NCI-H82 treated with DMSO at 0.1 percent for 48 hours (cell line): Measurements from ENCODE around the gene SLFN13.
"Not testable (repeated sequence)": the region's sequence is repeated elsewhere in the genome, so short reads cannot be mapped to it uniquely, and the experiment has no call there.

Source experiments
- DNase-seq: peaks from one replicate; lab custom pipeline; 2025; ENCODE audit not compliant: unreplicated experiment; lab: John Stamatoyannopoulos, UW

The SLFN13 gene

DNA sequence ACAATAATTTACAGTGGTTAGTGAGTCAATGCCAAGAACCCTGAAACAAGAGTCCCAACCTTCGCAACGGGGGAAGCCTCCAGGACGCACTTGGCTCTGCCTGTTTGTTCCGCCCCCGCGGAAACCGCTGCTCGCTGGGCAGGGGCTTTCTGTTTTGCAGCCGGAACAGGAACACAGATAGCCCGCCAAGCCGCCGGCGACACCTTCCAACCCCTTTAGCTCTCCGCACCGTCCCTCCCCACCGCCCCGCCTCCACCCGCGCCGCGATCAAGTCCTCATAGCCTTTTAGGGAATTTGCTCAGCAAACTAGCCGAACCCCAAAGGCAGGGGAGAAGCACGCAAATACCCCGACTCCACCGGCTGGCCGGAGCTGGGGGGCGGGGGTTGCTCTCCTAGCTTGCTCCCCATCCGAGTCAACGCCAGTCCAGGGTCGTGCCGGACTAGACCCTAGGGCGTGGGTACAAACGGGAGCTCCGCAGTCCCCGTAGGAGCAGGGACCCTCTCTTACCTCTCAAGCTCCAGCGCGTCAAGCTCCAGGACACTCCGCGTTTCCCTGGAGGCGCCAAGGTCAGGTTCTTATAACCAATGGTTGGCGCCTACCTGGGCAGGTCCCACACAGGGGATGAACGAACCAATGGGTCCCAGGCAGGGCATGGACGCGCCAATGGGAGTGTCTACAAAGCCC lies at the start of gene SLFN13:
Gene SLFN13 (minus strand): TSS at position 553 of the 685 bp plus-strand sequence. CDS start 3,086 bp downstream, outside the sequence.
- DNase-seq: no peak

- DNase-seq: no peak
Observed at GRCh38 chr17:35496451-35497290, 48.1 kb upstream of the SLFN13 start.

DNA sequence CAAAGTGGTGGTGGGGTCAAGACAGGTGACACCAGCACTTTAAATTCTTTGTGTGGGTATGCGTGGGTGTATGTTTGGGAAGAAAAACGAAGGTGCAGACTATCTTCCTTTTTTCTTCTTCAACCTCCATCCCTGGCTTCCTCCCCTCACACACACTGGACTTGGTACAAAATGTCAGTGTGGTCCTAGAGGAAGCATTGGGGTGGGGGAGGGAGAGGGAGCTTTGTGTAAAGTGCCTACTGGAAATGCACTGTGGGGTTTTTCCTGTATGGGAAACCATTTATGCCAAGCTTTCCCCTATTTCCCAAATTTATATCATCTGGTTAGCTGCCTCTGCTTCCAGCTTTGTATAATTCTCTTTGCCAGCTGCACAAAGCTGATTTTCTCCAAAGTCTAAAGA lies 44.5 kb upstream of the SLFN13 start:
- DNase-seq: no peak

GRCh38 chr17:35491417-35491816 lies 42.9 kb upstream of the SLFN13 start:
- no peak for DNase-seq

DNA sequence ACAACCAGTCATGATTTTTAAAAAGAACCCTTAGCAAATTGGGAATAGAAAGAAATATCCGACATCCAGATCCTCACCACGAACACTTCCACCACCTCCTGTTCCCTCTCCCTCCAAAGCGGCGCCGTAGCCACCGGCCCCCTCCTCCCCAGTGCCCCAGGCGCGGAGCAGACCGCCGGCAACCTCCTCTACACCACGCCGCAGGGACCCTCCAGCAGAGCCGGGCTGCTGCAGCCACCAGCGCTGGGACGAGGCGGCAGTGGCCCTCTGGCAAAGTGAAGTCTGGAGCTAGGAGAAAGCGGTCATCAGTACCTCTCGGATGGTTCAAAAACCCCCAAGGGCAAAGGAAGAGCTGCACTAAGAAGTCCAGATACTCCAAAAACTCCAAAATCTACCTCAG lies 41.4 kb upstream of the SLFN13 start:
- no peak for DNase-seq

GRCh38 chr17:35488991-35489390 lies 40.4 kb upstream of the SLFN13 start:
- no peak for DNase-seq

GRCh38 chr17:35486920-35487732 lies 38.6 kb upstream of the SLFN13 start:
- DNase-seq: no peak

DNA sequence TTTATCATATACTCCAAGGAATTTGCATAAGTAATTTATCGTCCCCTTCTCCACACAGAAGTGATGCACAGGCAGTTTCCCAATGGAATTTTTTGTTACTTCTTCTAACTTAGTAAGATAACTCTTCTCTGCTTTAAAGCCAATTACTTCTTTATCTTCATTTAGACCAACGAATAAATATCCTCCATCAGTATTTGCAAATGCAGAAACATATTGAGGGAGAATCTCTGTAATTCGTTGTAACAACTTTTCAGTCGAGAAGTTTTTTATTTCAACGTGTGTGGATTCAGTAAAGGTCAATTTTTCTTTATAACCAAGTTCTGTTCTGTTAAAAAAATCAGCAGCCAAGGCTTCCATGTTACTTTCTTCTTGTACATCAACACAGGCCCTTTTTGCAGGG lies 30.7 kb upstream of the SLFN13 start:
- no peak for DNase-seq

- no peak for DNase-seq
Observed at GRCh38 chr17:35477248-35477647, 28.7 kb upstream of the SLFN13 start.

DNA sequence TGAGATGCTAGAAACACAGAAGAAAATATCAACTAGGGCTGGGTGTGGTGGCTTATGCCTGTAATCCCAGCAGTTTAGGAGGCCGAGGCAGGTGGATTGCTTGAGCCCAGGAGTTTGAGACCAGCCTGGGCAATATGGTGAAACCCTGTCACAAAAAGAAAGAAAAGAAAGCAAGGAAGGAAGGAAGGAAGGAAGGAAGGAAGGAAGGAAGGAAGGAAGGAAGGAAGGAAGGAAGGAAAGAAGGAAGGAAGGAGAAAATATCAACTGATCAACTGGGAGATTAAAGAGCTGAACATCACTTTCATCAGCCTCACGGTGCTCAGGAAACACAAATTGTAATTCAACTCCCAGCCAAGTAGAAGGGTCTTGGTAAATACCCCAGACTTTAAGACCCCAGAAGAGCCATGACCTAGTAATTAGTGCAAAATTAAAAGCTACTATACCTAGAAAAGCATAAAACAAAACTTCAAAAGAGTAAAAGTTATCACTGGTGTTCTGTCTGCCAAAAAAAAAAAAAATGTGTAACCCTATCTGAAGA lies 27.8 kb upstream of the SLFN13 start:
- DNase-seq: no peak

GRCh38 chr17:35468475-35468874 lies 19.9 kb upstream of the SLFN13 start:
- DNase-seq: no peak

- DNase-seq: no peak
Observed at GRCh38 chr17:35467824-35468223, 19.3 kb upstream of the SLFN13 start.

- no peak for DNase-seq
Observed at GRCh38 chr17:35460354-35460851, 11.8 kb upstream of the SLFN13 start.

DNA sequence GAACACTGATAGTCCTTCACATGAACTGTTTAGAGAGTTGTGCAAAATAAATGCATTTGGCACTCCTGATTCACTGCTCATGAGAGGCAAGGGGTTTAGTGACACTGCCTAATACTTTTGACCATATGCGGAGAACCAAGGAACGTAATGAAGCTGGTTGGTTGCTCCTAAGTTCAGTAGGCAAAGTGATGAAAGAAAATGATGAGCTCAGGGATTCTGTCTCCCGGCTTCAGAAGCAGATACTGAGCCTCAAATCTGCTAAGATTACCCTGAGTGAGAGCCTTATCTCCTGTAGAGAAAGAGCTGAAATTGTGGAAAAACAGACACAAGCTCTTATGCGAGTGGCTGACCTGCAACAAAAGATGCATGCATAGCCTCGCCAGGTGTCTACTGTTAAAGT lies 5.5 kb upstream of the SLFN13 start:
- not testable (repeated sequence) for DNase-seq

DNA sequence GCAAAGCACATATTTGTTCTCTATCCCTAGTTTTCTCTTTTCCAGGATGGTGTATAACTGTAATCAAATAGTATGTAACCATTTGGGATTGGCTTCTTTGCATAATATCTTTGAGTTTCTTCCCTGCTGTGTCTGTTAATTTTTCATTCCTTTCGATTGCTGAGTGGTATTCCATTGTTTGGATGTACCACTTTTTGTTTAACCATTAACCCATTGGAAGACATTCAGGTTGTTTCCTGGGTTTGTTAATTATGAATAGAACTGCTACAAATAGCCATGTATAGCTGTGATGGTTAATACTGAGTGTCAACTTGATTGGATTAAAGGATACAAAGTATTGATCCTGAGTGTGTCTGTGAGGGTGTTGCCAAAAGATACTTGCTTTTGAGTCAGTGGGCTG lies 4.6 kb upstream of the SLFN13 start:
- DNase-seq: no peak

- DNase-seq: no peak
Observed at GRCh38 chr17:35449371-35449931, 885 bp upstream of the SLFN13 start.

DNA sequence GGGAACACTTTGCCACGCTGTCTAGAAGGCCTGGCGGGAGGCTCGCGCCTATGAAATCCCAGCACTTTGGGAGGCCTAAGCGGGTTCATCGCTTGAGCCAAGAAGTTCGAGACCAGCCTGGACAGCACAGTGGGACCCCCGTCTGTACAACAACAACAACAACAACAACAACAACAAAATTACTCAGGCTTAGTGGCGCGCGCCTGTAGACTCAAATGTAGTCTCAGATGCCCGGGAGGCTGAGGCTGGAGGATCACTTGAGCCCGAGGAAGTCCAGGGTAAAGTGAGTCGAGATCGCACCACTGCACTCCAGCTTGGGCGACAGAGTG lies 297 bp upstream of the SLFN13 start:
- DNase-seq: no peak

GRCh38 chr17:35447499-35447898 lies 1.1 kb downstream of the SLFN13 start:
- DNase-seq: no peak

GRCh38 chr17:35438433-35438832 lies 10.1 kb downstream of the SLFN13 start:
- DNase-seq: no peak

DNA sequence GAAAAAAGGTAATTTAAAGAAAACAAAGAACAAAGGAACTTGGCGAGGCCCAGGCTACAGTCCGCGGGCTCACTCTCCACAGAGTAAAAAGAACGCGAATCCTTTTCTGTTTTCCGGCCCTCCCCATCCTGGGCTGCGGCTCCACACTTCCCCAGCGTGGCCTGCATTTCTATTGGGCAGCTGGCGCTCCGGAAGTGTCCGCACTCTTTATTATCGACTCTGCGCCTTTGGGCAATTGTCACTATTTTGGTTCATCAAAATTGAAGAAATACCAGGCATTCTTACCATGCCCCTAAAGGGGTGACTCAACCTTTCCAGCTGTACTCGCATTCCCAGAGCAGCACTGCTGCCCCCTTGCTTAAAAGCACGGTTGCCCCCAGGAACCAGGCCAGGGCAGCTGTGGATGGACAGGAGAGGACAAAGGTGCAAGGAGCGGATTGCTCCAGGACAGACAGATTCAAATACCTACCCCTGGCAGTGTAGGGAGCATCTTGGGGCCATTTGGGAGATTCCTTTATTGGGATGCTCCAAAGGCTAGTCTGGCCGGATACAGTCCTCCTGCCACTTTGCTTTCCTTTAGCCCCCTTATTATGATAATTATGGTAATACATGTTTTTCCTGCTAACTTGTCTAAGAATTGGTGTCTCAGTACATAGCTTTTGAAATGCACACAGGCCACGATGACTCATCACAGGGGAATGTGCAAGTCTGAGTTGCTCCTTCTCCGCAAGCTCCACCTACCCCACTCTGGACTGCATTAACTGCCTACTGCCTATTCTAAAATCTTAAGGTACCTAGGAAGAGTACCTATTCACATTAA lies 15.3 kb downstream of the SLFN13 start:
- no peak for DNase-seq
